ENCODE measurements around the gene TMEM271.
"Not testable (repeated sequence)": the region's sequence is repeated elsewhere in the genome, so short reads cannot be mapped to it uniquely, and the experiment has no call there.

The TMEM271 gene

DNA sequence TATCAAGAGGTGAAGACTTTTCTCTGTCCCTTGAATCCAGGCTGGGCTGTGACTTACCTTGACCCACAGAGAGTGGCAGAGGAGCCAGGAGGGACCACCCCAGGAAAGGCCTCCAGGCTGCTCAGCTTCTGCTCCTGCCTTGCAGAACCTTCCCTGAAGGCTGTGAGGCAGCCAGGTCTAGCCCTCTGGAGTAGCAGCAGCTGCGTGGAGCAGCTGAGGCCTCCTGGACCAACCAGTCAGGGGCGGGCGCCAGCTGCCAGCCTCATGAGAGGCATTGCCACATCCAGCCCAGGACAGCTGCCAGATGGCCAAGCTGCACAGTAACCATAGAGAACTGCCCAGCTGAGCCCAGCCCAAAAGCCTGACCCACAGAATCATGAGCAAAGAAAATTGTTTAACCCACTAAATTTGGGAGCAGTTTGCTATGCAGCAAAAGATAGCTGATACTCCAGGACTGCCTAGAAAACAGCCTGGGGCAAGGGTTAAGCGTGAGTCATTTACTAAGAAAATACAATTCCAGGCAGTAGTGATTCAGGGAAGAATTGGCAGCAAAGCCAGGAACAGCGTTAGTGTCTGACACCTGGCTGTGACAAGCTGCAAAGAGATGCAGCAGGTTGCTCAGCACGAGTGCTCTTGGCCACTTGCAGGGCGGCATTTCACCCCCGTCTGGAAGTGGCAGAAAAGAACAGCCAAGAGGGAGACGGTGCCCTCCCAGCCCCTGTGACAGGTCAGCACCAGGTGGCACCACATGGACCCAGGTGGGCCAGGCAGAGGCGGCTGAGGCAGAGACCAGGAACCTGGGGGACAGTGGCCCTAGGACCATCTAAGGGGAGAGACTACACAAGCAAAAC lies 34.5 kb upstream of the TMEM271 start:
- DNase-seq (ENCODE audit: low spot score), result no peak

- DNase-seq (ENCODE audit: low spot score), result no peak
Measured at GRCh38 chr4:609400-610050, 33.4 kb upstream of the TMEM271 start.

GRCh38 chr4:608236-608635 lies 32.1 kb upstream of the TMEM271 start:
- DNase-seq (ENCODE audit: low spot score), result no peak

DNA sequence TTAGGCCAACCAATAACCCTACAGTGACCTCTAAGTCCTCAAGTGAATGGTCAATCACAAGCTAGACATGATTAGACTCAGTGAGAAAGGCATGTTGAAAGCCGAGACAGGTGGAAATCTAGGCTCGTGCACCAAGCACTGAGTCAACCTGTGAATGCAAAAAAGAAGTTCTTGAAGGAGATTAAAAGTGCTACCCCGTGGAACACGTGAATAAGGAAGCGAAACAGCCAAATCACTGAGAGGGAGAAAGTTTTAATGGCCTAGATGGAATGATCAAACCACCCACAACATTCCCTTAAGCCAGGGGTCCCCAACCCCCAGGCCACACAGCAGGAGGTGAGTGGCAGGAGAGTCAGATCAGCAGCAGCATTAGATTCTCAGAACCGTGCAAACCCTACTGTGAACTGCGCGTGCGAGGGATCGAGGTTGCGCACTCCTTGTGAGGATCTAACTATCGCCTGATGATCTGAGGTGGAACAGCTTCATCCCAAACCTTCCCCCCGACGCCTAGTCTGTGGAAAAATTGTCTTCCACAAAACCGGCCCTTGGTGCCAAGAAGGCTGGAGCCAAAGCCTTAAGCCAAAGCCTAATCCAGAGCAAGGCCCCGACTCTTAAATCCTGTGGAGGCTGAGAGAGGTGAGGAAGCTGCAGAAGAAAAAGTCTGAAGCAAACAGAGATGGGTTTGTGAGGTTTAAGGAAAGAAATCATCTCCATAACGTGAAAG lies 29.8 kb upstream of the TMEM271 start:
- DNase-seq (ENCODE audit: low spot score), result no peak

GRCh38 chr4:604131-604530 lies 28.0 kb upstream of the TMEM271 start:
- no peak for DNase-seq (ENCODE audit: low spot score)

DNA sequence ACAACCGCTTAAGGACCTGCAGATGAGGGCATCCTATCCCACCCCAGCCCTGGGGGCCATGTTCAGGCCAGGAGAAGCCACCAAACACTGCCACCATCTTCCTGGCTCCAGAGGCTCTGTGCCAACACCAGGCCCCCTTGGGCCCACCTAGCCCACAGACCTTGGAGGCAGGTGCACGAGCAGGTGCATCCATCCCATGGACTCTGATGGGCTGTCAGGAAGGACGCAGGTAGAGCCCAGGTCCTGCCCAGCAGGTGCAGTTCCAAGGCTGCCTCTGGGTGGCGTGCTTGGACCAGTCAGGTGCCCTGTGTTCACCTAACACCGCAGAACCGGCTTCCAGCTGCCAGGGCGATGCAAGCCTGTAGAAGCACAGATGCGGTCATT lies 26.5 kb upstream of the TMEM271 start:
- DNase-seq (ENCODE audit: low spot score), result peak; percentile 9

- DNase-seq (ENCODE audit: low spot score), result no peak
Measured at GRCh38 chr4:601612-602558, 25.8 kb upstream of the TMEM271 start.

DNA sequence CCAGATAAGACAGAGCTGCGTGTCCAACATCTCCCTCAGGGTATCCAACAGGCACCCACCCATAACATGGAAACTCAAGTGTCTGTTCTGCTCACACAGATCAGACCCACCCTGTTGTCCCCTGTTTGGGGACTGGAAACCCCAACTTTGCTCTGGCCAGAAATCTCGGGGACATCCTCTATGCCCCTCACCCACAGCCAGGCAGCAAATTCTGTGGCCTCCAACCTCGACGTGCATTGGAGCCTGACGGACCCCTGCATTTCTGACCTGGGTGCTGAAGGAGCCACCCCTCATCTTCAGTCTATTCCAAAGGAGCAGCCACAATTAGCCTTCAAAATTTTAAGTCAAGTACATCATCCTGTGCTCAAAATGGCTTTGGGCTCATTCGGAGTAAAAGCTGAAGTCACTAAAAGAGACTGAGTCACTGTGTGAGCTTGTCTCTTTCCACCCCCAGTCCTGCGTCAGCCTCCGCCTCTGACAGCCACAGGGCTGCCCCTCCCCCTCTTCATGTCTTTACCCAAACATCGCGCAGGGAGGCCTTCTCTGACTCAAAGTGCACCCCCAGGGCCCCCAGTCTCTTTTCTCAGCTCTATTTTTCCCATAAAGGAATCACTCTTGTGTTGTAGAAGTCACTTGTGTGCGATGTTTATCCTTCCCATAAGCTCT lies 24.9 kb upstream of the TMEM271 start:
- no peak for DNase-seq (ENCODE audit: low spot score)

- no peak for DNase-seq (ENCODE audit: low spot score)
Measured at GRCh38 chr4:600166-600565, 24.1 kb upstream of the TMEM271 start.

DNA sequence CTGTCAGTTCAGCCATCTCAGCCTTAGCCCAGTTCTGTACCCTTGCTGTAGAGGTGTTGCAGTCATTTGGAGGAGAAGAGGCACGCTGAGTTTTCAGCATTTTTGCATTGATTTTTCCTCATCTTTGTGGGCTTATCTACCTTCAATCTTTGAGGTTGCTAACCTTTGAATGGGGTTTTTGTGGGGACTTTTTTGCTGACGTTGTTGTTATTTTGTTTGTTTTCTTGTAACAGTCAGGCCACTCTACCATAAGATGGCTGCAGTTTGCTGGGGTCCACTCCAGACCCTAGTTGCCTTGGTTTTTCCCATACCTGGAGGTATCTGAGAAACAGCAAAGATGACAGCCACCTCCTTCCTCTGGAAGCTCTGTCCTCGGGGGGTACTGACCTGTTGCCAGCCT lies 22.8 kb upstream of the TMEM271 start:
- DNase-seq (ENCODE audit: low spot score), result no peak

GRCh38 chr4:592825-593520 lies 16.9 kb upstream of the TMEM271 start:
- DNase-seq (ENCODE audit: low spot score), result no peak

DNA sequence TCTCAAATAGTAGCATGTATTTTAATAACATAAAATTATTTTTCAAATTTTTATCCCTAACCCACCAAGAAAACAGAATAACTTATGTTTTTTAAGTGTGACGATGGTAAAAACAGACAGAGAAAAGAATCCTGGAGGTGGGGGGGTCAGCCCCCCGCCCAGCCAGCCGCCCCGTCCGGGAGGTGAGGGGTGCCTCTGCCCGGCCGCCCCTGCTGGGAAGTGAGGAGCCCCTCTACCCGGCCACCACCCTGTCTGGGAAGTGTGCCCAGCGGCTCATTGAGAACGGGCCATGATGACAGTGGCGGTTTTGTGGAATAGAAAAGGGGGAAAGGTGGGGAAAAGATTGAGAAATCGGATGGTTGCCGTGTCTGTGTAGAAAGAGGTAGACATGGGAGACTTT lies 16.1 kb upstream of the TMEM271 start:
- DNase-seq (ENCODE audit: low spot score), result not testable (repeated sequence)

GRCh38 chr4:590313-590841 lies 14.3 kb upstream of the TMEM271 start:
- DNase-seq (ENCODE audit: low spot score), result no peak

DNA sequence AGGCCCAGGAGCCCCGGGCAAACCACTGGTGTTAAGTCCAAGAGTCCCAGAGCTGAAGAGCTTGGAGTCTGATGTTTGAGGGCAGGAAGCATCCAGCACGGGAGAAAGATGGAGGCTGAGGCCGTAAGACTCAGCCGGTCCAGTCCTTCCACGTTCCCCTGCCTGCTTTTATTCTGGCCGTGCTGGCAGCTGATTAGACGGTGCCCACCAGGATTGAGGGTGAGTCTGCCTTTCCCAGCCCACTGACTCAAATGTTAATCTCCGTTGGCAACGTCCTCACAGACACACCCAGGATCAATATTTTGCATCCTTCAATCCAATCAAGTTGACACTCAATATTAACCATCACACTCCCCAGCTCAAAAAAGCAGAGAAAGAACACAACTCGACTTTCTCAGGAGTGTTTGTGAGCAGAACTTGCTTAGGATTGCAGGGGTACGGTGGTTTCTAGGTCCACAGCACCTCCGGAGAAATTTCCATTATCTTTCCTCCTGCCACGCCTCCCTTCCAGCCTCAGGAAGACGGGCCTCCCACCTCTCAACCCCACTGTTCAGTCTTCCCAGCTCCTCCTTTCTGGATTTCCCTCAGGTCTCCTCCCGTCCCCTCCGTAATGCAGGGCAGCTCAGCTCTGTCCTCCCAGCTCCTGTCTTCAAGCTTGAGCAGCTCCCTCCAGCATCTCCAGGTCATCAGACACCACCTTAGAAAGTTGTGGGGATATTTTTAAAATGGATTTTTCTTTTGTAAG lies 13.3 kb upstream of the TMEM271 start:
- no peak for DNase-seq (ENCODE audit: low spot score)

GRCh38 chr4:588351-588849 lies 12.3 kb upstream of the TMEM271 start:
- no peak for DNase-seq (ENCODE audit: low spot score)

DNA sequence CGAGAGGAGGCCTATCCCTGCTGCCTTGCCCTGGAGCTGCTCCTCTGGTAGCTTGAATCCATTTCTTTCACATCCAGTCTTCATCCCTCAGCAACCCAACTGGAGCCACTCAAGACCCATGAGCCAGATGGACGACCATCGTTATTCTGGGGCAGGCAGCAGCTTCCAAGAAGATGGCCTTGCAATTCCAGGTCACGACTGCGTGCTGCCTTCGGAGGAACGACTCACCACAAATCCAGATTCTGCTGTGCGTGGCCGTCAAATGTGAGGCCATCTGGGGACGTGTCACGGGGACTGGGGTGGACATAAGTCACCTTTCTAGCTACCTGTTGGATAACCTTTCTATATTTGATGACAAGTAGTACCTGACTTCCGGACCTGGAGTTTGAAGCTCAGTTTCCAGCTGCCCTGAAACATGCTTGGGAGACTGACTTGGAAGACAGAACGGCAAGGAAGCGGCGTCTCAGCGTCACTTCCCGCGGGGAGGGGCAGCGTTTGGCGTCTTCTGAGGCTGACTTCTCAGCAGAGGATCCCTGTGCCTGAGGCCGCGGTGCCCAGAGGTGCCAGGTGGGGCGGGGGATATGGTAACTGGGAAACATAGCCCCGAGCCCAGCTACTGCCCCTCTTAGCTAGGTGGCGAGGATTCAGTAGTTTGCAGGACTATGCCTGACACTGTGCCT lies 11.7 kb upstream of the TMEM271 start:
- no peak for DNase-seq (ENCODE audit: low spot score)

DNA sequence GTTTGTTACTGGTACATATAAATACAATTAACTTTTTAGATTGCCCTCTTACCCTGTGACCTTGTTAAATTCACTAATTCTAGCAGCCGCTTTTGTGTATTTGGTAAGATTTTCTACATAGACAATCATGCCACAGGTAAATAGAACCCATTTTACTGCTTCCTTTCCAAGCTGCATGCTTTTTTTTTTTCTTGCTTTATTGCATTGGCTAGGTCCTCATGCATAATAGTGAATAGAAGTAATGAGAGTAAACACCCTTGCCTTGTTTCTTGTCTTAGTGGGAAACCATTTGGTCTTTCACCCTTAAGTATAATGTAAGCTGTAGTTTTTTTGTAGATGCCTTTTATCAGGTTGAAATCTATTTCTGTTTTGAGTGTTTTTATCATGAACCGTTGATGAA lies 7.7 kb upstream of the TMEM271 start:
- DNase-seq (ENCODE audit: low spot score), result no peak

- no peak for DNase-seq (ENCODE audit: low spot score)
Measured at GRCh38 chr4:581753-582361, 5.8 kb upstream of the TMEM271 start.
